ENCODE data around the gene CLIC1.

Gene CLIC1

GRCh38 chr6:31692353-31692752 lies 44.0 kb downstream of the CLIC1 start:
- H3K27ac ChIP-seq (ENCODE audit: low read length): no peak overlapping the region
- H3K36me3 ChIP-seq (ENCODE audit: control insufficient read depth in 2 of 2, insufficient read depth in 2 of 2, low read length in 2 of 2): peaks cover 72 to 73% of the 10 kb centered on the region in 2 donors
- no peak overlapping the region for H3K9ac ChIP-seq (ENCODE audit: low read length in 2 of 2)
- no peaks in the 10 kb centered on the region for H3K9me3 ChIP-seq (ENCODE audit: control insufficient read depth in 2 of 2, low read length in 2 of 2)
- H3K27me3 ChIP-seq (ENCODE audit: control insufficient read depth in 1 of 2, insufficient read depth in 2 of 2, low read length in 2 of 2): no peaks in the 10 kb centered on the region
- no peak overlapping the region for H3K4me3 ChIP-seq (ENCODE audit: low read length in 2 of 2)
- no peaks in the 10 kb centered on the region for H3K4me1 ChIP-seq (ENCODE audit: control insufficient read depth, insufficient read depth, low read length)

- H3K36me3 ChIP-seq (ENCODE audit: control insufficient read depth in 2 of 2, insufficient read depth in 2 of 2, low read length in 2 of 2): peaks cover 73 to 76% of the 10 kb centered on the region in 2 donors
- no peaks in the 10 kb centered on the region for H3K4me1 ChIP-seq (ENCODE audit: control insufficient read depth, insufficient read depth, low read length)
- no peak overlapping the region for H3K27ac ChIP-seq (ENCODE audit: low read length)
- H3K9ac ChIP-seq (ENCODE audit: low read length in 2 of 2): no peak overlapping the region
- no peaks in the 10 kb centered on the region for H3K27me3 ChIP-seq (ENCODE audit: control insufficient read depth in 1 of 2, insufficient read depth in 2 of 2, low read length in 2 of 2)
- no peak overlapping the region for H3K4me3 ChIP-seq (ENCODE audit: low read length in 2 of 2)
- H3K9me3 ChIP-seq (ENCODE audit: control insufficient read depth in 2 of 2, low read length in 2 of 2): no peaks in the 10 kb centered on the region
These were observed 44.7 kb downstream of the CLIC1 start for GRCh38 chr6:31691564-31692108.

GRCh38 chr6:31691078-31691463 lies 45.3 kb downstream of the CLIC1 start:
- H3K9me3 ChIP-seq (ENCODE audit: control insufficient read depth in 2 of 2, low read length in 2 of 2): no peaks in the 10 kb centered on the region
- H3K4me1 ChIP-seq (ENCODE audit: control insufficient read depth, insufficient read depth, low read length): no peaks in the 10 kb centered on the region
- no peak overlapping the region for H3K9ac ChIP-seq (ENCODE audit: low read length in 2 of 2)
- H3K27ac ChIP-seq (ENCODE audit: low read length): no peak overlapping the region
- no peak overlapping the region for H3K4me3 ChIP-seq (ENCODE audit: low read length in 2 of 2)
- H3K36me3 ChIP-seq (ENCODE audit: control insufficient read depth in 2 of 2, insufficient read depth in 2 of 2, low read length in 2 of 2): peaks cover 73 to 77% of the 10 kb centered on the region in 2 donors
- H3K27me3 ChIP-seq (ENCODE audit: control insufficient read depth in 1 of 2, insufficient read depth in 2 of 2, low read length in 2 of 2): no peaks in the 10 kb centered on the region

- Histone ChIP-seq H3K9me3 (ENCODE audit: control insufficient read depth in 2 of 2, low read length in 2 of 2) (no peaks in the 10 kb centered on the region), H3K4me1 (ENCODE audit: control insufficient read depth, insufficient read depth, low read length) (no peaks in the 10 kb centered on the region), H3K27ac (ENCODE audit: low read length) (no peak overlapping the region), H3K9ac (ENCODE audit: low read length in 2 of 2) (no peak overlapping the region), H3K36me3 (ENCODE audit: control insufficient read depth in 2 of 2, insufficient read depth in 2 of 2, low read length in 2 of 2) (peaks cover 74 to 79% of the 10 kb centered on the region in 2 donors), H3K4me3 (ENCODE audit: low read length in 2 of 2) (no peak overlapping the region), H3K27me3 (ENCODE audit: control insufficient read depth in 1 of 2, insufficient read depth in 2 of 2, low read length in 2 of 2) (no peaks in the 10 kb centered on the region)
These were observed 45.9 kb downstream of the CLIC1 start for GRCh38 chr6:31690231-31691077.

- H3K9me3 ChIP-seq (ENCODE audit: control insufficient read depth in 2 of 2, low read length in 2 of 2): no peaks in the 10 kb centered on the region
- H3K4me1 ChIP-seq (ENCODE audit: control insufficient read depth, insufficient read depth, low read length): no peaks in the 10 kb centered on the region
- H3K27me3 ChIP-seq (ENCODE audit: control insufficient read depth in 1 of 2, insufficient read depth in 2 of 2, low read length in 2 of 2): no peaks in the 10 kb centered on the region
- no peak overlapping the region for H3K27ac ChIP-seq (ENCODE audit: low read length)
- no peak overlapping the region for H3K9ac ChIP-seq (ENCODE audit: low read length in 2 of 2)
- H3K36me3 ChIP-seq (ENCODE audit: control insufficient read depth in 2 of 2, insufficient read depth in 2 of 2, low read length in 2 of 2): peaks cover 70 to 73% of the 10 kb centered on the region in 2 donors
- H3K4me3 ChIP-seq (ENCODE audit: low read length in 2 of 2): no peak overlapping the region
These were observed 46.9 kb downstream of the CLIC1 start for GRCh38 chr6:31689249-31690110.

GRCh38 chr6:31687860-31688693 lies 48.3 kb downstream of the CLIC1 start:
- Histone ChIP-seq H3K9ac (ENCODE audit: low read length in 2 of 2) (no peak overlapping the region), H3K27me3 (ENCODE audit: control insufficient read depth in 1 of 2, insufficient read depth in 2 of 2, low read length in 2 of 2) (no peaks in the 10 kb centered on the region), H3K9me3 (ENCODE audit: control insufficient read depth in 2 of 2, low read length in 2 of 2) (no peaks in the 10 kb centered on the region), H3K36me3 (ENCODE audit: control insufficient read depth in 2 of 2, insufficient read depth in 2 of 2, low read length in 2 of 2) (peaks cover 59 to 64% of the 10 kb centered on the region in 2 donors), H3K27ac (ENCODE audit: low read length) (no peak overlapping the region), H3K4me3 (ENCODE audit: low read length in 2 of 2) (no peak overlapping the region), H3K4me1 (ENCODE audit: control insufficient read depth, insufficient read depth, low read length) (no peaks in the 10 kb centered on the region)

- Histone ChIP-seq H3K27ac (ENCODE audit: low read length) (no peak overlapping the region), H3K4me1 (ENCODE audit: control insufficient read depth, insufficient read depth, low read length) (no peaks in the 10 kb centered on the region), H3K4me3 (ENCODE audit: low read length in 2 of 2) (no peak overlapping the region), H3K9ac (ENCODE audit: low read length in 2 of 2) (no peak overlapping the region), H3K27me3 (ENCODE audit: control insufficient read depth in 1 of 2, insufficient read depth in 2 of 2, low read length in 2 of 2) (no peaks in the 10 kb centered on the region), H3K36me3 (ENCODE audit: control insufficient read depth in 2 of 2, insufficient read depth in 2 of 2, low read length in 2 of 2) (peaks cover 55 to 57% of the 10 kb centered on the region in 2 donors), H3K9me3 (ENCODE audit: control insufficient read depth in 2 of 2, low read length in 2 of 2) (no peaks in the 10 kb centered on the region)
These were observed 49.0 kb downstream of the CLIC1 start for GRCh38 chr6:31687321-31687720.

- no peaks in the 10 kb centered on the region for H3K9me3 ChIP-seq (ENCODE audit: control insufficient read depth in 2 of 2, low read length in 2 of 2)
- H3K27ac ChIP-seq (ENCODE audit: low read length): no peak overlapping the region
- peaks cover 2% of the 10 kb centered on the region for H3K4me1 ChIP-seq (ENCODE audit: control insufficient read depth, insufficient read depth, low read length)
- no peak overlapping the region for H3K9ac ChIP-seq (ENCODE audit: low read length in 2 of 2)
- no peaks in the 10 kb centered on the region for H3K27me3 ChIP-seq (ENCODE audit: control insufficient read depth in 1 of 2, insufficient read depth in 2 of 2, low read length in 2 of 2)
- no peak overlapping the region for H3K4me3 ChIP-seq (ENCODE audit: low read length in 2 of 2)
- H3K36me3 ChIP-seq (ENCODE audit: control insufficient read depth in 2 of 2, insufficient read depth in 2 of 2, low read length in 2 of 2): peaks cover 51% of the 10 kb centered on the region in 2 donors
These were observed 49.8 kb downstream of the CLIC1 start for GRCh38 chr6:31686483-31686882.

GRCh38 chr6:31683591-31683990 lies 52.7 kb downstream of the CLIC1 start:
- Histone ChIP-seq H3K9me3 (ENCODE audit: control insufficient read depth in 2 of 2, low read length in 2 of 2) (no peaks in the 10 kb centered on the region), H3K4me3 (ENCODE audit: low read length in 2 of 2) (peak overlapping the region in 1 of 2 donors; percentile 54), H3K9ac (ENCODE audit: low read length in 2 of 2) (no peak overlapping the region), H3K27ac (ENCODE audit: low read length) (no peak overlapping the region), H3K36me3 (ENCODE audit: control insufficient read depth in 2 of 2, insufficient read depth in 2 of 2, low read length in 2 of 2) (peaks cover 24 to 25% of the 10 kb centered on the region in 2 donors), H3K4me1 (ENCODE audit: control insufficient read depth, insufficient read depth, low read length) (peaks cover 17% of the 10 kb centered on the region), H3K27me3 (ENCODE audit: control insufficient read depth in 1 of 2, insufficient read depth in 2 of 2, low read length in 2 of 2) (no peaks in the 10 kb centered on the region)

- peaks cover 2 to 6% of the 10 kb centered on the region in 2 donors for H3K36me3 ChIP-seq (ENCODE audit: control insufficient read depth in 2 of 2, insufficient read depth in 2 of 2, low read length in 2 of 2)
- H3K9me3 ChIP-seq (ENCODE audit: control insufficient read depth in 2 of 2, low read length in 2 of 2): no peaks in the 10 kb centered on the region
- peak overlapping the region; percentile 64 to 81 for H3K4me3 ChIP-seq (ENCODE audit: low read length in 2 of 2)
- peak overlapping the region; percentile 55 for H3K27ac ChIP-seq (ENCODE audit: low read length)
- peaks cover 17% of the 10 kb centered on the region for H3K4me1 ChIP-seq (ENCODE audit: control insufficient read depth, insufficient read depth, low read length)
- H3K27me3 ChIP-seq (ENCODE audit: control insufficient read depth in 1 of 2, insufficient read depth in 2 of 2, low read length in 2 of 2): no peaks in the 10 kb centered on the region
- H3K9ac ChIP-seq (ENCODE audit: low read length in 2 of 2): peak overlapping the region; percentile 66 to 79
These were observed 55.1 kb downstream of the CLIC1 start for GRCh38 chr6:31681135-31681671.

All from stomach smooth muscle (tissue), 2 donors.